Measurements from ENCODE around the gene RNASE13.
A peak's percentile ranks its signal among the peaks of the same experiment; 100 is the strongest.

Gene RNASE13

GRCh38 chr14:21034707-21035106, at the start of gene RNASE13:
Gene RNASE13, minus strand, starts transcription at chr14:21034807. Its CDS starts 519 bp downstream, at chr14:21034288.
- DNase-seq, result no peak

- no peak for DNase-seq
These were observed 49.8 kb upstream of the RNASE13 start for GRCh38 chr14:21084396-21084795.

- DNase-seq, result no peak
These were observed 49.1 kb upstream of the RNASE13 start for GRCh38 chr14:21083565-21084325.

GRCh38 chr14:21081521-21082142, 47.0 kb upstream of the RNASE13 start:
- DNase-seq, result no peak

- DNase-seq, result no peak
These were observed 44.1 kb upstream of the RNASE13 start for GRCh38 chr14:21078726-21079125.

- DNase-seq, result no peak
These were observed 43.7 kb upstream of the RNASE13 start for GRCh38 chr14:21078287-21078686.

- no peak for DNase-seq
These were observed 43.1 kb upstream of the RNASE13 start for GRCh38 chr14:21077672-21078071.

GRCh38 chr14:21075719-21076437, 41.3 kb upstream of the RNASE13 start:
- no peak for DNase-seq

- DNase-seq, result no peak
These were observed 40.0 kb upstream of the RNASE13 start for GRCh38 chr14:21074398-21075272.

GRCh38 chr14:21073921-21074320, 39.3 kb upstream of the RNASE13 start:
- DNase-seq, result no peak

GRCh38 chr14:21072781-21073339, 38.3 kb upstream of the RNASE13 start:
- DNase-seq, result no peak

- no peak for DNase-seq
These were observed 37.4 kb upstream of the RNASE13 start for GRCh38 chr14:21072031-21072473.

- peak in 1 of 4 experiments; percentile 23 for DNase-seq
These were observed 36.8 kb upstream of the RNASE13 start for GRCh38 chr14:21071225-21072030.

- no peak for DNase-seq
These were observed 36.1 kb upstream of the RNASE13 start for GRCh38 chr14:21070610-21071224.

GRCh38 chr14:21070083-21070609, 35.5 kb upstream of the RNASE13 start, which contains the start of gene ARHGEF40:
Gene ARHGEF40, plus strand, starts transcription at chr14:21070304. Its CDS starts 93 bp downstream, at chr14:21070397.
- DNase-seq, result no peak

GRCh38 chr14:21069388-21070082, 34.9 kb upstream of the RNASE13 start:
- DNase-seq, result no peak

- peak in 1 of 4 experiments; percentile 23 for DNase-seq
These were observed 34.1 kb upstream of the RNASE13 start for GRCh38 chr14:21068521-21069387.

GRCh38 chr14:21066882-21067502, 32.4 kb upstream of the RNASE13 start:
- DNase-seq, result no peak
